GM23338 (cell line): Measurements from ENCODE around the gene NPB. TPM values are rescaled to one million over a fixed set of nuclear protein-coding genes. Genes with fewer than 3 reads are reported as not detected.

Source experiments
- ATAC-seq: fragments of 200-7000 bp; cut with Tn5 transposase; 3 replicates; pipeline ENCODE4 v1.9.1; 2020
- DNase-seq: peaks from one replicate; pipeline ENCODE4 v3.0.0-alpha.2; 2015; ENCODE audit warnings: low spot score
- H2AFZ ChIP-seq: fragments of 200-600 bp; sonication (generic); 2 replicates; pipeline ENCODE4 v1.8.0; 2016; ENCODE audit warnings: antibody characterized with exemption, mild to moderate bottlenecking, moderate library complexity
- H3F3A ChIP-seq: fragments of 200-600 bp; sonication (generic); replicated peaks from 2 replicates; pipeline ENCODE4 v1.8.0; 2017; ENCODE audit warnings: antibody characterized with exemption, mixed run types, low read depth
- H3K27ac ChIP-seq: fragments of 200-600 bp; sonication (generic); 2 replicates; pipeline ENCODE4 v1.6.1; 2016; ENCODE audit warnings: low read depth
- H3K27me3 ChIP-seq: fragments of 200-600 bp; sonication (generic); 2 replicates; pipeline ENCODE4 v1.8.0; 2016; ENCODE audit warnings: mild to moderate bottlenecking, mixed run types, moderate library complexity; ENCODE audit not compliant: insufficient read depth
- H3K36me3 ChIP-seq: fragments of 200-600 bp; sonication (generic); 2 replicates; pipeline ENCODE4 v1.8.0; 2016; ENCODE audit warnings: mild to moderate bottlenecking; ENCODE audit not compliant: insufficient read depth
- H3K4me1 ChIP-seq: fragments of 200-600 bp; sonication (generic); 2 replicates; pipeline ENCODE4 v1.8.0; 2016; ENCODE audit warnings: mild to moderate bottlenecking, moderate library complexity; ENCODE audit not compliant: insufficient read depth
- H3K4me2 ChIP-seq: fragments of 200-600 bp; sonication (generic); 2 replicates; pipeline ENCODE4 v1.7.1; 2017; ENCODE audit warnings: mixed run types
- H3K4me3 ChIP-seq: fragments of 200-600 bp; sonication (generic); 2 replicates; pipeline ENCODE4 v1.6.1; 2016; ENCODE audit warnings: mixed run types
- H3K79me2 ChIP-seq: fragments of 200-600 bp; sonication (generic); replicated peaks from 2 replicates; pipeline ENCODE4 v1.8.0; 2017; ENCODE audit warnings: mild to moderate bottlenecking; ENCODE audit not compliant: insufficient read depth
- H3K9me2 ChIP-seq: fragments of 200-600 bp; sonication (generic); 2 replicates; pipeline ENCODE4 v1.8.0; 2017; ENCODE audit not compliant: insufficient read depth
- H4K20me1 ChIP-seq: fragments of 200-600 bp; sonication (generic); replicated peaks from 2 replicates; pipeline ENCODE4 v1.8.0; 2017; ENCODE audit warnings: mild to moderate bottlenecking; ENCODE audit not compliant: insufficient read depth
- H3K27ac Mint-ChIP-seq: 2 replicates; pipeline ENCODE4 v1.8.0; 2020; ENCODE audit warnings: inconsistent platforms, mild to moderate bottlenecking, moderate library complexity, mixed read lengths
- H3K27me3 Mint-ChIP-seq: 3 replicates; pipeline ENCODE4 v1.8.0; 2022; ENCODE audit warnings: low read depth, mild to moderate bottlenecking, moderate library complexity, mixed read lengths, inconsistent platforms; ENCODE audit not compliant: insufficient read depth, poor library complexity
- H3K36me3 Mint-ChIP-seq: 3 replicates; pipeline ENCODE4 v1.8.0; 2021; ENCODE audit warnings: low read depth, mild to moderate bottlenecking, inconsistent platforms, moderate library complexity, mixed read lengths
- H3K4me1 Mint-ChIP-seq: 3 replicates; pipeline ENCODE4 v1.8.0; 2020; ENCODE audit warnings: mild to moderate bottlenecking, inconsistent platforms, mixed read lengths
- H3K4me3 Mint-ChIP-seq: 3 replicates; pipeline ENCODE4 v1.8.0; 2021; ENCODE audit warnings: moderate library complexity, mild to moderate bottlenecking, inconsistent platforms, mixed read lengths
- H3K9me3 Mint-ChIP-seq: 3 replicates; pipeline ENCODE4 v1.8.0; 2020; ENCODE audit warnings: moderate library complexity, mild to moderate bottlenecking, inconsistent platforms, mixed read lengths
- EZH2 ChIP-seq: fragments of 200-600 bp; sonication (generic); IDR thresholded peaks from one replicate; pipeline ENCODE4 v1.8.0; 2017; ENCODE audit warnings: antibody characterized with exemption, mild to moderate bottlenecking, low read depth; ENCODE audit not compliant: unreplicated experiment
- JUNB ChIP-seq: IDR thresholded peaks from one replicate; pipeline ENCODE4 v1.6.1; 2016; ENCODE audit warnings: antibody characterized with exemption; ENCODE audit not compliant: unreplicated experiment
- NANOG ChIP-seq: IDR thresholded peaks from 2 replicates; pipeline ENCODE4 v1.6.1; 2016; ENCODE audit warnings: antibody characterized with exemption, borderline replicate concordance
- POLR2AphosphoS5 ChIP-seq: IDR thresholded peaks from 2 replicates; pipeline ENCODE4 v1.6.1; 2016; ENCODE audit warnings: antibody characterized with exemption, low read depth
- STAT1 ChIP-seq: IDR thresholded peaks from one replicate; pipeline ENCODE4 v1.6.1; 2016; ENCODE audit warnings: antibody characterized with exemption; ENCODE audit not compliant: unreplicated experiment
- ZNF114 ChIP-seq: fragments of 250-450 bp; sonication (Bioruptor Pico); IDR thresholded peaks from 2 replicates; pipeline ENCODE4 v1.5.0; 2020; ENCODE audit warnings: mild to moderate bottlenecking, moderate library complexity
- ZNF331 ChIP-seq: fragments of 250-450 bp; sonication (Bioruptor Pico); IDR thresholded peaks from 2 replicates; pipeline ENCODE4 v1.5.0; 2020; ENCODE audit warnings: low read depth, mild to moderate bottlenecking, moderate library complexity
- polyA plus RNA-seq: library from polyadenylated mRNA; unstranded; fragments of >200 nt; fragmentation: Nextera tagmentation; extraction: Ambion mirVana; gene quantifications from 2 replicates; pipeline ENCODE4 v1.2.1, GENCODE V29; 2016
- total RNA-seq: library from RNA; depleted of rRNA; stranded (reverse); fragments of >200 nt; shearing (Covaris generic); gene quantifications from 2 replicates; pipeline ENCODE4 v1.2.3, GENCODE V29; 2014
- TF ChIP-seq, protein P1 (sequence below): IDR thresholded peaks from one replicate; pipeline ENCODE4 v1.6.1; 2018; ENCODE audit warnings: antibody characterized with exemption; ENCODE audit not compliant: unreplicated experiment
- TF ChIP-seq, protein P2 (sequence below): IDR thresholded peaks from 2 replicates; pipeline ENCODE4 v1.6.1; 2016; ENCODE audit warnings: antibody characterized with exemption

Gene NPB
- total and polyA plus RNA-seq, 2 experiments from 2014 or later, result 3.6 to 3.8 TPM

DNA sequence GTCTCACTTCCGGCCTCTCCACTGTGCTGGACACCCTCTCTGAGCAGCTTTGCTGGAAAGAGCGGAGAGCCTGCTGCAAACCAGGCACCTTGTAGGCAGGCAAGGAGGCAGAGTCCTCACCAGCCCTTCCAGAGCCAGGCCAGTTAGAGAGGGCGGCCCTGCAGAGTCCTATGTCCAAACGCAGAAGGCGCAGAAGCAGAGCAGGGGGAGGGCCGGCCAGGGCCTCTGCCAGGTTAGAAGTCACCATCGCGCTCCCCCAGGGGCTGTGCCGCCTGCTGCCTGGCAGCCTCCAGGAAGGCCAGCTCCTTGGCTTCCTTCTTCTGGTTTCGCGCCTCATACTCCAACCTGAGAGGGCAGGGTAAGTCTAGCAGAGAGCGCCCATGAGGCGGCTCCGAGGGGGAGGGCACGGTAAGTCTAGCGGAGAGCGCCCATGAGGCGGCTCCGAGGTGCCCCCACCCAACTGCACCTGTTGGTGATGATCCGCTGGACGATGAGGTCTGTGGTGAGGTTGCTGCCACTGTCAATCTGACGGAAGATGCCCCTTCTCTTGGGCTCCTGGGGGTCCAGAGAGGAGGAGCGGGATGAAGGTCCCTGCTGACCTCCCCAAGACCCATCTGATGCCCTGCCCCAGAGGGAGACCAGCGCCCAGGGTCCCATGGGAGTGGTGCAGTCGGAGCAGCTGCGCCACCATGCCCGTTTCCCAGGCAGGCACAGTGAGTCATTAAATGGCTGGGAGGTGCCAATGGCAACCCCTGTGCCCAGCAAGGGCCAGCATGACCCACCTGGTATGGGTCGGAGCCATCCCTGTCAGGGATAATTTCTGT, 2.8 kb downstream of the NPB start (continued):
- TF ChIP-seq, protein P1, sequence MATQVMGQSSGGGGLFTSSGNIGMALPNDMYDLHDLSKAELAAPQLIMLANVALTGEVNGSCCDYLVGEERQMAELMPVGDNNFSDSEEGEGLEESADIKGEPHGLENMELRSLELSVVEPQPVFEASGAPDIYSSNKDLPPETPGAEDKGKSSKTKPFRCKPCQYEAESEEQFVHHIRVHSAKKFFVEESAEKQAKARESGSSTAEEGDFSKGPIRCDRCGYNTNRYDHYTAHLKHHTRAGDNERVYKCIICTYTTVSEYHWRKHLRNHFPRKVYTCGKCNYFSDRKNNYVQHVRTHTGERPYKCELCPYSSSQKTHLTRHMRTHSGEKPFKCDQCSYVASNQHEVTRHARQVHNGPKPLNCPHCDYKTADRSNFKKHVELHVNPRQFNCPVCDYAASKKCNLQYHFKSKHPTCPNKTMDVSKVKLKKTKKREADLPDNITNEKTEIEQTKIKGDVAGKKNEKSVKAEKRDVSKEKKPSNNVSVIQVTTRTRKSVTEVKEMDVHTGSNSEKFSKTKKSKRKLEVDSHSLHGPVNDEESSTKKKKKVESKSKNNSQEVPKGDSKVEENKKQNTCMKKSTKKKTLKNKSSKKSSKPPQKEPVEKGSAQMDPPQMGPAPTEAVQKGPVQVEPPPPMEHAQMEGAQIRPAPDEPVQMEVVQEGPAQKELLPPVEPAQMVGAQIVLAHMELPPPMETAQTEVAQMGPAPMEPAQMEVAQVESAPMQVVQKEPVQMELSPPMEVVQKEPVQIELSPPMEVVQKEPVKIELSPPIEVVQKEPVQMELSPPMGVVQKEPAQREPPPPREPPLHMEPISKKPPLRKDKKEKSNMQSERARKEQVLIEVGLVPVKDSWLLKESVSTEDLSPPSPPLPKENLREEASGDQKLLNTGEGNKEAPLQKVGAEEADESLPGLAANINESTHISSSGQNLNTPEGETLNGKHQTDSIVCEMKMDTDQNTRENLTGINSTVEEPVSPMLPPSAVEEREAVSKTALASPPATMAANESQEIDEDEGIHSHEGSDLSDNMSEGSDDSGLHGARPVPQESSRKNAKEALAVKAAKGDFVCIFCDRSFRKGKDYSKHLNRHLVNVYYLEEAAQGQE, result no peak
- TF ChIP-seq EZH2, result no peak

DNA sequence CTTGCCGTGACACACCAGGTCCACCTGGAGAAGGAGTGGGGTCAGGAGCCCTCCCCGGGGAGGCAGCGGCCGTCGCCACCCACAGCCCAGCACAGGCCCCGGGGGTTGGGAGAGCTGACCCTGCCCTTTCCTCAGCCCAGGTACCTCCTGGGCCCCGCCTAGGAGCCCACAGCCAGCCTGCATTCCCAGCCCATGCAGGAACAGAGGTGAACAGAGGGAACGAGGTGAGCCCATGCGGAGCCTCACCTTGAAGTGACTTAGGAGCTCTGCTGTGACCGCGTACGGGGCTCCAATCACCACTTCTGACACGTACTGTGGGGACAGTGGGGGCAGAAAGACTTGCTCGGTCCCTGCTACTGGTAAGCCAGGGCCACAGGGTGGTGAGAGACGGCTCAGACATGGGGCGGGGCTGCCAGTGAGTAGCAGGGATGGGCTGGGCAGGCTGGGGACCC, 3.4 kb downstream of the NPB start:
- Histone ChIP-seq H3K27me3 (peaks cover 17% of the 10 kb centered on the region), H3K36me3 (peaks cover 6% of the 10 kb centered on the region; the same call in 1 of the 2 replicates), H3K4me1 (peaks cover 6% of the 10 kb centered on the region), H3K79me2 (peaks cover 7% of the 10 kb centered on the region), H3K9me2 (no peaks in the 10 kb centered on the region), H3K4me3 (no peak overlapping the region), H3K4me2 (no peak overlapping the region), H3K27ac (no peak overlapping the region), H4K20me1 (peaks cover 8% of the 10 kb centered on the region), H3F3A (peaks cover 19% of the 10 kb centered on the region), H2AFZ (no peak overlapping the region)
- Mint-ChIP-seq H3K36me3 (peaks cover 2% of the 10 kb centered on the region; the same call in 2 of the 3 replicates), H3K27ac (no peak overlapping the region), H3K9me3 (no peaks in the 10 kb centered on the region), H3K4me3 (no peak overlapping the region), H3K4me1 (peaks cover 5% of the 10 kb centered on the region; the same call in 2 of the 3 replicates), H3K27me3 (peaks cover 20% of the 10 kb centered on the region)
- DNase-seq (no peak), ATAC-seq (no peak)
- TF ChIP-seq, protein P1, result no peak
- TF ChIP-seq ZNF331 (CRISPR knock-in tag) (no peak), NANOG (no peak), JUNB (no peak), STAT1 (no peak), ZNF114 (no peak), POLR2AphosphoS5 (no peak)
- TF ChIP-seq, protein P2, sequence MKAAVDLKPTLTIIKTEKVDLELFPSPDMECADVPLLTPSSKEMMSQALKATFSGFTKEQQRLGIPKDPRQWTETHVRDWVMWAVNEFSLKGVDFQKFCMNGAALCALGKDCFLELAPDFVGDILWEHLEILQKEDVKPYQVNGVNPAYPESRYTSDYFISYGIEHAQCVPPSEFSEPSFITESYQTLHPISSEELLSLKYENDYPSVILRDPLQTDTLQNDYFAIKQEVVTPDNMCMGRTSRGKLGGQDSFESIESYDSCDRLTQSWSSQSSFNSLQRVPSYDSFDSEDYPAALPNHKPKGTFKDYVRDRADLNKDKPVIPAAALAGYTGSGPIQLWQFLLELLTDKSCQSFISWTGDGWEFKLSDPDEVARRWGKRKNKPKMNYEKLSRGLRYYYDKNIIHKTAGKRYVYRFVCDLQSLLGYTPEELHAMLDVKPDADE, result no peak
